ENCODE data around the gene PEX12.
A peak's percentile ranks its signal among the peaks of the same experiment; 100 is the strongest.
"Not testable (repeated sequence)": the region's sequence is repeated elsewhere in the genome, so short reads cannot be mapped to it uniquely, and the experiment has no call there.

PEX12 gene

GRCh38 chr17:35577830-35578196 lies 558 bp downstream of the PEX12 start:
- no peak for DNase-seq

- DNase-seq: no peak
Measured at GRCh38 chr17:35575759-35576158, 2.6 kb downstream of the PEX12 start.

- no peak for DNase-seq
Measured at GRCh38 chr17:35569405-35569804, 9.0 kb downstream of the PEX12 start.

DNA sequence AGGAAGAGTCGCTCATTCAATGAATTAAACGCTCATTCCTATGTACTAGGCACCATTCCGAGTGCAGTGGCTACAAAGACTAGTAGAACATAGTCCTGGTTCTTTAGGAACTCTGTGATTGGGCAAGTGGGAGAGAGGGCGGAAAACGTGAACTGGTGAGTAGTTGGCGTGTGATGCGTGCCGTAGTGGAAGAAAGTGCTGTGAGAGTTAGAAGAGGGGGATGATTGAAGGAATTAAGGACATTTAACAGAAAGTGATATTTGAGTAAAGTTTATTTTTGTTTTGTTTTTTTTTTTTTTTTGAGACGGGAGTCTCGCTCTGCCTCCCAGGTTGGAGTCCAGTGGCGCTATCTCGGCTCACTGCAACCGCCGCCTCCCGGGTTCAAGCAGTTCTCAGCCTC lies 9.8 kb downstream of the PEX12 start:
- DNase-seq: no peak

GRCh38 chr17:35566968-35567367 lies 11.4 kb downstream of the PEX12 start:
- no peak for DNase-seq

GRCh38 chr17:35563181-35563580 lies 15.2 kb downstream of the PEX12 start:
- DNase-seq: not testable (repeated sequence)

DNA sequence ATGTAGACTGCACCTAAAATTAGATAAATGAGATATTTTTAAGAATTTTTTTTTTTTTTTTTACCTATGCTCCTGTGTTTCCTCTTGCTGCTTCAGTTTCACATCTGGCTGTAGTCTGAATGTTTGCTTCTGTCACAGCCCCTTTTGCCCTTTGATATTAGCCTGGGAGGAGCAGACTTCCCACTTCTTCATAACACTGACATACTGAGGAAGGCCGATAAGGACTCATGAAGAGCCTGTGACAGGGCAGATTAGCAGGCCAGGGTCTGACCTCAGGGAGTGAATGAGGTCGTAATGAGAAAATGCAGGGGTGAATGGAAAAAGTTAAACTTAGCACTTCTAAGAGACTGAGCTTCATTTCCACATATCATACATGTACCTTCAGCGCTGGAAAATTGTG lies 17.7 kb downstream of the PEX12 start, which contains the start of gene SLFN14:
Gene SLFN14, minus strand, starts transcription at position 117 of the 400 bp plus-strand sequence. CDS start 2,757 bp downstream, outside the sequence.
- DNase-seq: peak in 1 of 2 donors; percentile 83

GRCh38 chr17:35559495-35560210 lies 18.7 kb downstream of the PEX12 start:
- DNase-seq: peak in 1 of 2 donors; percentile 50

DNA sequence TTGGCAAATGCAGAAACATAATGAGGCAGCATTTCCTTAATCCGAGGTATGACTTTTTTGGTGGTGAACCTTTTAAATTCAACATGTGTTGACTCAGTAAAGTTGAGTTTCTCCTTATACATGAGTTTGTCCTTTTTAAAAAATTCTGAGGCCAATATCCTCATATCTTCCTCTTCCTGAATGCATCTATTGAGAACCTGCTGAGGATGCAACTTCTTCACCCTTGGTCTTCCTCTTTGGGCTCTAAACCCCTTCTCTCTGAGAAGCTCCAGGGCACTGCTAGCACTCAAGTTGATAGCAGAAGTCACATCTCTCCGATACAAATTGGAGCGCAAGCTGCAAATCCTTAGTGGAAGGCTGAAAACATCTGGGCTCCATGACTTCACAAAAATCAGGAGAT lies 21.0 kb downstream of the PEX12 start:
- no peak for DNase-seq

DNA sequence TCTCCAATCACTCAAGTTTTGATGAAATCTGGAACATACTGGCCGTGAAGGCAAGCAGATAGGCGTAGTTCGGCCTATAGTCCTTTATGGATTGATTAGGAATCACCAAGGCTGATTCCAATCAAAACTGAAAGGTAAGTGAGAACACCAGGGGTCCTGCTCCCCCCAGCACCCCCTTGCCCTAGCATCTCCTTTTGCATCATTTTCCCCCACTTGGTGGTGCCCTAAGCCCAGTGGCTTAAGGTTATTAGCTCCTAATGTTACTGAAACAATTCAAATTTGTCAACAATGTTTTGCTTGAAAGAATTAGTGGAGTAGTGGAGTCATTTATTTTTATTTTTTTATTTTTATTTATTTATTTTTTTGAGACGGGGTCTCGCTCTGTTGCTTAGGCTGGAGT lies 22.7 kb downstream of the PEX12 start:
- no peak for DNase-seq

- no peak for DNase-seq
Measured at GRCh38 chr17:35554668-35555067, 23.7 kb downstream of the PEX12 start.

DNA sequence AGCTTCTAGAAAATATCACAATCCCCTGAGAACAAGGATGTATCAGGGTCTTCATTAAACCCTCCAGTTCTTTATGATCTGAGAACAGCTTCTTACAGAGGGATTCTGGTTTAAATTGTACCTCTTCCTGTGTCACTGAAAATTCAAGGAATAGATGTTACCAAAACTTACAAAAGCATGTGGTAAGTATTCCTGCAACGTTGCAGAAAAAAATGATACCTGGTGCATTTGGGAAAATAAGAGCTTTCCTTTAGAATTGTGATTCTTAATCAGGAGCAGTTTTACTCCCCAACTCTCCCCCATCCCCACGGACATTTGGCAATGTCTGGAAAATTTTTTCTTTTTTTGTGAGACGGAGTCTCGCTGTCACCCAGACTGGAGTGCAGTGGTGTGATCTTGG lies 25.1 kb downstream of the PEX12 start:
- DNase-seq: no peak

DNA sequence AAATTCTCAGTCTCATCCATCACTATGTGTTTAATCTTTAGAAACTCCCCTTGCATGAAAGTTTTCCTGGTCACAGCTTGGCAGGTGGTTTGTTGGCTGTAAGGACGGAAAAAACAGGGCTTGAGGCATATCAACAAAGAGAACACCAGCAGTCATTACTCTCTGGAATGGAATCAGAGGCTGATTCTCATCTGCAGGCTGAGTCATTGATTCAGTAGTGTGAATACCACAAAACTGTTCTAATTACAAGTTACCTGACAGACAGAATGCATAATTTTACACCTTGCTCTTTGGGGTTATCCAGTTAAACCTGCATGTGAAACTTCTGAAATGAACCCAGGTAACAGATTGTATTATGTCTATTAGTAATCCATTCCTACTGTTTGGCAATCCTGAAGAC lies 29.4 kb downstream of the PEX12 start:
- no peak for DNase-seq

DNA sequence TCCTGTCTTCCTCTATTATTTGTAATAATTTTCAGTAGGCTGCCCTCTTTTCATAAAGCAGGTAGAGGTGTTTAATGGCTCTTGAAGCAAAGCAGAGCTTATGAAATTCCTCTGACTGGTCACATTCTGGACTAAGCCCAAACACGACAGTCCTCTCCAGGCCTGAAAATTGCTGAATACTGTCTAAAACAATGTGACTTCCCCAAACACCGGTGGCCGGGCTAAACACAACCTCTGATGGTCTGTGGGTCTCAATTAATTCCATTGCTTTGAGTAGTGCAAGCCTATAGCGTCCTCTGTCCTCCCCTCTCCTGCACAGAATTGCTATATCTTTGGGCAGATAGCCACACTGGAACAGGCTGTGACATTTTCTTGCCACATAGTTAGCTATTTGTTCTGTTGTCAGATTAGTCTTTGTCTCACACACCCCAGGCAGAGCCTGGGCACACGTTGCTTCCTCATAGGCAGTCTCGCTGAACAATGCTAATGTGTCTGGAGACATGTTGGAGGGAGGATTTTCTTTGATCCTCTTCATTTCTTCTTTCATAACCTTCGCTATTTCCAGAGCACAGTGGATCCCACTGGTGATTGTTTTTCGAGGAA lies 30.1 kb downstream of the PEX12 start:
- DNase-seq: no peak

DNA sequence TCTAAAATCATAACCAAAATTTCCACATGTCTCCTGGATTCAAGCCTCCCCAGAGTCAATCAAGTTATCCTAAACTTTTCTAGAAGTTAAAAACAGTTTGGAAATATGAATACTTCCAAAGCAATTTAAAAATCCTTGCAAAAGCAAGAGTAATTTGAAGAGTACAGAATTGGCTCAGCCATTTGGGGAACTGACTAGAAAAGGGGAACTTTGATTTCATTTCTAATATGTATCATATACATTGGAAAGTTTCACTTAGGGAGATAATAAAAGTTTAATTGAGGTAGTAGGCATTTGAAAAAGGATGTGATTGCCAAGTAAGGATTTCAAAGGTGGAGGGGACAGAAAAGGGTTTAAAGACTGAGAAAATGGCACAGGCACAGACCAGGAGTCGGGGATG lies 31.9 kb downstream of the PEX12 start:
- DNase-seq: no peak

- DNase-seq: no peak
Measured at GRCh38 chr17:35545150-35545549, 33.2 kb downstream of the PEX12 start.

DNA sequence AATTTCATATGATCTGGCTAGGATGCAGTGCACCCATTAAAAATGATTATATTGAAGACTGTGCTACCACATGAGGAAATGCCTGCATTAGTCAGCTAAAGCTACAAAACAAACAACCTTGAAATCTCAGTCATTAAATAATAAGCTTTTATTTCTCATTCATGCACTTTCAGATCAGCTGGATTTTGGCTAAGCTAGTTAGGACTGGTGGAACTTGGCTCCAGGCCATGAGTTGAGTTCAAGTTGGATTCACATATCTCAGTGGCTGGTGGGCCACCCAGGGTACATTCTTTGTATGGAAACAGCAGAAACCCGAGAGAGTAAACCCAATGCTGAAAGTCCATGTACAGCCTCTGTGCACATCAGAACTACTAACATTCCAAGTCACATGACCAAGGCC lies 34.5 kb downstream of the PEX12 start:
- DNase-seq: no peak

DNA sequence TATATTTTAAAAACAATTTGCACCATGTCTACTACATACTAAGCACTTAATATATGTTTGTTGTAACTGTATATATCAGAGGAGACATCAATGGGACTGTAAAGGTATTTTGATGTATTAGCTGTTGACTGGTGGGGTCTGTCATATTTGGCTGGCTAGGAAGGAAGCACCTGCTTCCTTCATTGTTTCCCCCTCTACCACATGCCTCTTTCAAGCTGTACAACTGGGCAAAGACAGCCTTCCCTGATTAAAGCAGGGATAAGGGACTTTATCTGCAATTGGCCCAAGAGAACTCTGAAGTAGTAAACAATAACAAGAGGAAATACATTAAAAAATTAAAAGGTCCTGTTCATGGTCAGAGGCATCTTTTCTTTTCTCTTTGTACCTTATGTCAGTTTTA lies 35.4 kb downstream of the PEX12 start:
- peak in 1 of 2 donors; percentile 61 for DNase-seq

DNA sequence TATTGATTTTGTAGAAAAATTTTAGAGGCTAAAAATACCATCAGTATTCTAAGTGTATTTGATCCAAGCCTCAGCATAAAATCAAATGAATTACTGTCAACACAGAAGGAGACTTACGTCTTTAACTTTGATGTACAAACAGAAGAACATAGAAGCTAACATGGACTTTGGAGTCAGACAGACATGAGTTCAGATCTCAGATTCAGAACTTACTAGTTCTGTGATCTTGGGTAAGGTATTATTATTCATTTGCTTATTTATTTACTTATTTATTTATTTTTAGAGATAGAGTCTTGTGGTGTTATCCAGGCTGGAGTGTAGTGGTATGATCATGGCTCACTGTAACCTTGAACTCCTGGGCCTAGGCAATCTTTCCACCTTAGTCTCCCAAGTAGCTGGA lies 36.9 kb downstream of the PEX12 start:
- no peak for DNase-seq

GRCh38 chr17:35540589-35541404 lies 37.6 kb downstream of the PEX12 start:
- DNase-seq: peak; percentile 29 to 71

GRCh38 chr17:35539659-35540026 lies 38.7 kb downstream of the PEX12 start:
- DNase-seq: no peak

DNA sequence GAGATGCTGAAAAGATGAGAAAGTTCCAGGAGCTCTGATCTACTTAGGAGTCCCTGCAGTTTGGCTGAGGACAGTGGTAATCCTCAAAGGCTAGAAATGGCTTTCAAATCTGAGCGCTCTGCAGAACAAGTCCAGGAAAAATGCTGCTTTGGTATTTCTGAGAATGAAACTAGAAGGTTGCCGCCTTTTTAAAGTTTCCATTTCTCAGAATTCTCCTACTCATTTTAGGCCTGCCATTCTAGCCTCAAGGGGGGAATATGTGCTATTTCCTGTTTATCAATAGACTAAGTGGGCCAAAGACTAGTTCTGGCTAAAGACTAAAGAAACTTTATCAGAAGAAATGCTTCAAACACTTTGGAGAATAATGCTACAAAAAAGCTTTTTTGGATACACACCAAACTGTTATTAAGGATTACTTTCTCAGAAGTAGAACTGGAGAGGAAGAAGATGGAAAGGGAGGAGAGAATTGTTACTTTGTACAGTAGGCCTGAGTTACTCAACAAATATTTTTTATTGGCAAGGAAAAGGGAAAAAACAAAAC lies 40.7 kb downstream of the PEX12 start, which contains the start of gene SLFN12L:
Gene SLFN12L, minus strand, starts transcription at position 78 of the 541 bp plus-strand sequence. CDS start 15,314 bp downstream, outside the sequence.
- DNase-seq: peak in 1 of 2 donors; percentile 25

GRCh38 chr17:35536664-35537171 lies 41.7 kb downstream of the PEX12 start:
- no peak for DNase-seq

All from bone marrow (tissue), 2 donors.